Pons (tissue), 1 donor: ENCODE data around the gene ADGRB2.
A peak's percentile ranks its signal among the peaks of the same experiment; 100 is the strongest.

Source experiments
- DNase-seq: peaks from one replicate; pipeline ENCODE4 v3.0.0-alpha.2; 2016; ENCODE audit warnings: low spot score

The ADGRB2 gene

GRCh38 chr1:31702836-31703404, 61.2 kb downstream of the ADGRB2 start:
- no peak for DNase-seq

GRCh38 chr1:31701091-31701736, 62.9 kb downstream of the ADGRB2 start:
- DNase-seq, result peak; percentile 93

GRCh38 chr1:31700468-31701090, 63.6 kb downstream of the ADGRB2 start:
- DNase-seq, result no peak

- no peak for DNase-seq
Measured at GRCh38 chr1:31699341-31699891, 64.7 kb downstream of the ADGRB2 start.

- DNase-seq, result no peak
Measured at GRCh38 chr1:31697369-31697984, 66.7 kb downstream of the ADGRB2 start.

- DNase-seq, result peak; percentile 97
Measured at GRCh38 chr1:31696242-31696641, 67.9 kb downstream of the ADGRB2 start.

- no peak for DNase-seq
Measured at GRCh38 chr1:31695327-31695726, 68.8 kb downstream of the ADGRB2 start.

GRCh38 chr1:31694964-31695313, 69.2 kb downstream of the ADGRB2 start:
- peak; percentile 96 for DNase-seq

GRCh38 chr1:31694069-31694963, 69.8 kb downstream of the ADGRB2 start:
- DNase-seq, result no peak

- no peak for DNase-seq
Measured at GRCh38 chr1:31693231-31693630, 70.9 kb downstream of the ADGRB2 start.

- no peak for DNase-seq
Measured at GRCh38 chr1:31691951-31692350, 72.2 kb downstream of the ADGRB2 start.

- DNase-seq, result no peak
Measured at GRCh38 chr1:31691446-31691845, 72.7 kb downstream of the ADGRB2 start.

- no peak for DNase-seq
Measured at GRCh38 chr1:31690921-31691320, 73.2 kb downstream of the ADGRB2 start.

GRCh38 chr1:31689854-31690253, 74.3 kb downstream of the ADGRB2 start:
- DNase-seq, result no peak

- no peak for DNase-seq
Measured at GRCh38 chr1:31689379-31689778, 74.8 kb downstream of the ADGRB2 start.

GRCh38 chr1:31688233-31688918, 75.8 kb downstream of the ADGRB2 start:
- DNase-seq, result no peak

- DNase-seq, result no peak
Measured at GRCh38 chr1:31687601-31688000, 76.5 kb downstream of the ADGRB2 start.

- no peak for DNase-seq
Measured at GRCh38 chr1:31685795-31686194, 78.3 kb downstream of the ADGRB2 start.

GRCh38 chr1:31683997-31684396, 80.1 kb downstream of the ADGRB2 start:
- DNase-seq, result no peak

GRCh38 chr1:31681415-31681814, 82.7 kb downstream of the ADGRB2 start:
- no peak for DNase-seq

- no peak for DNase-seq
Measured at GRCh38 chr1:31679676-31680230, 84.4 kb downstream of the ADGRB2 start.
